ENCODE data around the gene MAMLD1.

The MAMLD1 gene

DNA sequence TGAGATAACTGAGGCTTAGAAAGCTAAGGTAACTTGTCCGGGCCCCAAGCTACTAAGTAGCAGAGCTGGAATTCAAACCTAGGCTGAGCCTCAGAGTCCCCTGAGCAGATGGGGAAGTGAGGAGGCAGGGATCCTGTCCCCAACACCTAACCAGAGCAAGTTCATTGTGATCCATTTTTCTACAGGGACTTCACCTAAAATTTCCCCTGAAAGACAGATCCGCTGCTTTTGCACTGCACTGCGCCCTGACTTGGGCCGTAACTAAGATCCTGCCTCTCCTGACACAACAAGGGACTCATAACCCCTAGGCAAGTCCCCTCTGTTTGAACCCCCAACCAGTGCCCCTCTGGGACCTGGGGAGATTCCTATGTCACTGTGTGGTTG is 179.7 kb downstream of the MAMLD1 start:
- DNase-seq, result no peak

DNA sequence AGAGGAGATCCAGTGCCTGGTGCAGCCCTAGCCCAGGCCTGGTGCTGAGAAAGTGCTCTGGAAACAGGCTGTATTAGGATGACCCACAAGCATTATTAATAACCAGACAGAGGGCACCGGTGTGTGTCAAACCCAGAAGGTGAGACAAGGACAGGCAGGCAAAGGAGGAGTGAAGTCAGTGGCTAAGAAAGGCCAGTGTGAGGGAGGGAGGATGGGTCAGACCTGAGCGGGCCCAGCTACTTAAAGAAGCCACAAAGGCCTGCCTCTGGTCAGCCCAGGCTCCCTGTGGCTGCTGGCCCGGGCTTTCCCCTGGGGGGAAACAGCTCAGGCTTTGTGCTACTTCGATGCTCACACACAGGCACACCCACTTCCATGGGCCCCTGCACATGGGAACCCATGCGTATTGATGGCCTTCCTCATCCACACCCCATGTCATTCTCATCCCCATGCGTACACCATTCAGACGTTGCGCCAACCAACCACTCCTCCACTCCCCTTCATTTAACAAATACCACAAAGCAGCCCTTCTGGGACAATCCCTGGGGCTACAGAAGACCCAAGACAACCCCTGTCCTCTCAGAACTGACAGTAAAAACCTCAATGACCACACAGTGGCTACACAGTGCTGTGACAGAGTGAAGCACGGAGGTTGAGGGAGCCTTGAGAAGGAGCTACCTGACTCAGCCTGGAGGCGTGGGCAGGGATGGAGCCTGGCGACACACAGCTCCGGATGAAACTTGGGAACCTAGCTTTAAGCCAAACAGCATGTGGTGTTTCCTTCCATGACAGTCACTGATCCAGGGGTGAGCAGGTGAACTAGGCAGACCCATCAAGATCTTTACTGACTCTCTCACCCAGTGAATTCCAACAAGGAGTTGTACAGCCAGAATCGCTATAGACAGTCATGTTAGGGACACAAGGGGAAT is 180.4 kb downstream of the MAMLD1 start:
- no peak for DNase-seq

DNA sequence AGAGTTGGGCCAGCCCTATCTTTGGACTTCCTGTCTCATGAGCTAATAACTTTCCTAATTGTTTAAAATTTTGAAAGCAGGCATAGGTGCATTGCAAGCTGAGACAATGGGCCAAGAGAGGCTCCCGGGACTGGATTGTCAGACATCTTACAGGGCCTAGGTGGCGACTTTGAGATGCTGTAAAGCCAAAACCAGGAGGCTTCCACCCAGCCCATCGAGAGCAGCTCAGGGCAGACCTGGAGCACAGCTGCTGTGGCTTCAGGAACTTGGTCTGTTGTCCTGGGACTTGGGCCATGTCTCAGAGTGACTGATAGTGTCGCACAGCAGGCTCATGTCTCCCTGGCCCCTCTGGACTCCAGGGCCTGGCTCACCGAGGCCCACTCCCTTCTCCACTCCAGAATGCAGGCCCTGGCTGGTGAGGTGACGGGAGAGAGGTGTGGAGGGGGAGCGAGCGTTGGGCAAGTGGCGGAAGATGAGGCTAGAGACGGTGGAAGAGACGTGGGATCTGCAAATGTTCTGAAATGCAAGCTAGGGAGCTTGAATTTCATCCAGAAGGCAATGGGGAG is 181.2 kb downstream of the MAMLD1 start:
- DNase-seq, result no peak

DNA sequence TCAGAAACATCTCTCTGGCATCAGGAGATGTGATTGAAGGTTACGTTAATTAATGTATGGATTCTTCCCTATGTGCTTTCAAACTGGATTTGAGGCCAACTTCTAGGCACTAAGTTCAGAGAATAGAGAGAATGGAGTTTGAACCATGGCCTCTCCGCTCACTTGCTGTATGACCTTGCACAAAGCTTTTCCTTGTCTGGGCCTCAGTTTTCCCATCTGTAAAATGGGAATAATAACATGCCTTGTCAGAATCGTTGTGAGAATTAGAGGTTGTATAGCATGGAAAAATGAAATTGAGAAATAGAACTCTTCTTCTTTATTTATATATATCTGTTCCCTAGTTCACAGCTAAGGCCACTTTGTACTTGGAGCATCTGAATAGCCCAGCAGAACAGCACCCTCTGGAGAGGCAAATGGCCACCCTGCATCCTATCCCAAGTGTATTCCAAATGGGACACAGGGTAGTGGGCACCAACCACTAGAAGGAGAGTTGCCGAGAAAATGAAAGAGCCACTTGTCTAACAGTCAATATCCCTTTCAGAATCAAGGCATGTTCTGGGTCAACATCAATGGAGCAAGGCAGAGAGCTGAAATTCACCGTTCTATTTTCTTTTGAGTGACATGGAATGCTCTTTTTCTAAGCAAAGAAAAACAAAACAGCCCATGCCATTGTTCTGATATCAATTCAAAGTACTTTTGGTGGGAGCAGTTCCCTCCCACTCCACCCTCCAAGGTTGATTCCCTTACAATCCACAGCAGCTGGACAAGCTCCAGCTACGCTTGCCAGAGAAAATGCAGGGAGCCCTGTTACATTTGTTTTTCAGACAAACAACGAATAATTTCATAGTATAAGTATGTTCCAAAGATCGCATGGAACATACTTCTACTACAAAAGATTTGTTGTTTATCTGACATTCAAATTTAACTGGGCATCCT is 182.0 kb downstream of the MAMLD1 start:
- no peak for DNase-seq

DNA sequence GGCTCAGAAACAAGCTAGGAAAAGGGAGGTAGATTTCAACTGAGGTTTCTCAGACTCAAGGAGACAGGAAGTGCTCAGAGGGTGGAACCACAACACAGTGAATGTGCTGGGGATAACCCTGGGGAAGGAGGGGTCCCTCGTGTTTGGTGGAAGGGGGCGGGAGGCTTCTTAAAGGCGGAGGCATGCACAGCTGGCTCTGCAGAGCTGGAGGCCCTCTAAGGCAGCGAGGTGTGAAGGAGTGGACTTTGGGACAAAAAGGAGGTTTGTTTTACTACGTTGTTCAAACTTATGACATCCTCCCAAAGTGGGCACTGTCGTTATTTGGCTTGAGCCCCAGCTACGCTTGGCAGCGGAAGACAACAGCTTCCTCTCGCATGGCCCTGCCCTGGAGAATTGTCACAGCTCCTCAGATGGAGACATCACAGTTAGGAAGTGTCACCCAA is 183.6 kb downstream of the MAMLD1 start:
- DNase-seq, result no peak

DNA sequence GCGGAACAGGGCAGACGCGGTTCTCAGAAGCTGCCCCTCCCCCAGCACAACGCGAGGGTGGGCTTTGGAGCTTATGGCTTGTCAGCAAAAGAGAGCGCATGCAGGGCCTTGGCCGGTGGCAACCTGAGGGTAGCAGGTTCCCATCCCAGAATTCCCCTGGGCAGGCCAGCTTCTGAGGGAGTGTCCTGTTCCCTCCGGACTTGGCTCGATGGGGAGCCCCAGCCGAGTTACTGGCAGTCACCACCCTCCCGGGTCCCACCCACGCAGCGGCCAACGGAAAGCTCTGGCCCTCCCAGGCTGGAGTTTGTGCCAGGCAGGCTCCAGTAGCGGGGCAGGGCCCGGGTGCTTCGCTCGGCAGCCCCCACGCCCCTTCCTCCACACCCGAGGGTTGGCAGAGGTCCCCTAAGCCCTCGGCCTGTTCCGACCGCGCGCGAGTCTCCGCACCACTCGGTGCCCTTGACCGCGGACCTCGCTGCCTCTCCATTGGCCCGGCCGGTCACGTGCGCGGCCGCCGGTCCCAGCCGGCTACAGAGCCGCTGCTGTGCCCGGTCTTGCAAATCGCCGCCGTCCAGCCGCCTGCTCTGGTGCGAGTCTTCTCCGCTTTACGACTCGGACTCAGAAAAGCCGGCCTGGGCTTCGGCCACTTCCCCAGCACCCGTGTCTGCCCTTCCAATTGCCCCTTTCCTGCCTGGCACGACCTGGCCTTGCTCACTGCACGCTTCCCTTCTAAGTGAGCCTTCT is 184.4 kb downstream of the MAMLD1 start:
- no peak for DNase-seq

DNA sequence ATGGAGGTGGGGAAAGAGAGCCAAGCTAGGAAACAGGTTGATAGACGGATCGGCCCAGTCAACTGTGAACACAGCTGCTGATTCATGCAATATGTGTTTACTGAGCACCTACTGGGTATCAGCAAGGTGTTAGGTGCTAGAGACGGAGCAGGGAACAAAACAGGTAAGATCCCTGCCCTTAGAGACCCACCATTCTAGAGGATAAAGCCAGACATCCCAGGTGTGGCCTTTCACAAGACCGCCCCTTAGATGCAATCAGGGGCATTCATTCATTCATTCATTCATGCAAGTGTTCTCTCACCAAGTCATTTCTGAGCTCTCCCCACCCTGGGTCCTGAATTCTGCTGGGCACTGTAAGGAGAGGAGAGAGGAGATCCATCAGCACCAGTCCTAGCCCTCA is 185.1 kb downstream of the MAMLD1 start:
- no peak for DNase-seq

DNA sequence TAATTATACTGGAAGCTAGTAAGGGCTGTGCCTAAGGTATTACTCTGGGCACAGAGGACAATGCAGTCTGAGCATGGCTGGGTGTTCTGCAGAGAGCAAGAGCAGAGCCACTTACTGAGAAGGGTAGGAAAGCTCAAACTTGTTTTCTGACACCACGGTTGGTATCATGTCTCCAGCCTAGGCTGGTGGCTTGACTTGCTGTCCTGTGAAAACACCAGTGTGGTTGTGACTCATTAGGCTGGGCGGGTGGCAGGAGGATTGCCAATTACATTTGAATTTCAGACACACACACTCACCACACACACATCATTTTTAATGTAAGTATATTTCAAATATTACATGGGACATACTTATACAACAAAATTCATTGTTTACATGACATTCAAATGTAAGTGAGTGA is 185.6 kb downstream of the MAMLD1 start:
- DNase-seq, result no peak

DNA sequence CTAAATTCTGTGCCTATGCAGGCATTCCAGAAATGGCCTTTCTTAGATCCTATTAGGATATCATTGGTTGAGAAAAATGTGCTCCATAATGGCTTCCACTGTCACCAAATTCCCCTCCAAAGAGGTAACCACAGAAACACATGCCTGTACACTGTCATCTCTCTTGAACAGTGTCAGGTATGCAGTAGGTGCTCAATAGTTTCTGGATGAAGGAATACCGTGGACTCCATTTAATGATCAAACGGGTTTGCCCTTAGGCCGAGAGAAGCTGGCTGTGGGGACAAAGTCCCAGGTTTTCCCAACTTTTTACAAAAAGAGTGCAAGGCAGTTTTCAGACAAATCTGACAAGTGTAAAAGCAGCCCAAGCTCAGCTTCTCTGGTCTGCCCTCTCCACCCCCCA is 188.8 kb downstream of the MAMLD1 start:
- DNase-seq, result no peak

DNA sequence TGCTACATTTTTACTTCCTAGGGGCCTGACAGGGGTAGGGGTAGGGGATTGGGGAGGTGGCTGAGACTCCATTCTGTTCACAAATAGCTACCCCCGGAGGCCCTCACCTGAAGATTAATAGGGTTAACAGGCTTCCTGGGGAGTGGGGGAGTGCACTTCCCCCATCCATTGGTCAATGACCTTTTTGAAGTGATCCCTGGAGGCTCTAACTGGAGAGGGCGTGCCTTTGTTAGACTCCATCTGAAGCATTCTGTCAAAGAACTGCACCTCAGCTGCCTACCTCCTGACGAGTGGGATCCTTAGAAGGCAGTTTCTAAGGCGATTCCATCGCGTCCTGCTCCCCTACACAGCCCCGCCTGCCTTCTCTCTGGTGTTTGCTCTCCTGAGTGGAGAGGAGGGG is 195.3 kb downstream of the MAMLD1 start:
- no peak for DNase-seq

All from NCI-H510A treated with DMSO at 0.1 percent for 48 hours (cell line).